ENCODE measurements around the gene LRRIQ4.

- no peak for TF ChIP-seq POLR2A (IDR thresholded peaks at IDR 0.05)
- no peak for TF ChIP-seq CTCF (IDR thresholded peaks at IDR 0.05)
Observed at GRCh38 chr3:169836942-169837275, 24.2 kb downstream of the LRRIQ4 start.

Data from body of pancreas (tissue), 4 donors.